K562 (cell line): ENCODE data around the gene OLR1. TPM values are rescaled to one million over a fixed set of nuclear protein-coding genes. Genes with fewer than 3 reads are reported as not detected.

Experiments
- ATAC-seq: fragments of 200-7000 bp; cut with Tn5 transposase; 3 replicates; pipeline ENCODE4 v1.9.1; 2020; ENCODE audit warnings: moderate library complexity
- BruUV-seq: library from RNA; stranded (reverse); fragments of 400-500 nt; replicated peaks from 2 replicates; lab custom pipeline; 2021; lab: Mats Ljungman, UMichigan
- CTCF ChIA-PET: fragments of 300-600 bp; formaldehyde crosslinking; extraction: SDS; loops from one replicate; lab custom pipeline; 2021; ENCODE audit warnings: low intra/inter-chr PET ratio; lab: Yijun Ruan, JAX
- POLR2A ChIA-PET: fragments of 300-600, 350-650 bp; sonication (Branson Sonifier 250); formaldehyde crosslinking; extraction: SDS; loops from one replicate; lab custom pipeline; 2021; ENCODE audit warnings: antibody characterized with exemption, inconsistent platforms; lab: Yijun Ruan, JAX
- DNase-seq, 4 experiments: peaks; one replicate each; pipeline versions ENCODE4 v3.0.0 to v3.0.0-alpha.2; 2011 to 2018; ENCODE audit warnings: low spot score in 3 of 4, mixed read lengths in 3 of 4; ENCODE audit errors: extremely low read depth in 1 of 4
- FAIRE-seq: peaks from 2 replicates; lab custom pipeline; 2011; peaks lifted over from hg19 to GRCh38; lab: Jason Lieb, UNC
- H2AFZ ChIP-seq: 2 replicates; pipeline ENCODE4 v1.6.0; 2011; ENCODE audit warnings: low read depth, low read length, control low read depth, inconsistent platforms
- H3K27ac ChIP-seq: fragments of 200-600 bp; 3 replicates; pipeline ENCODE4 v1.8.0; 2011; ENCODE audit warnings: low read depth, mild to moderate bottlenecking, control low read depth, inconsistent platforms, low read length, moderate library complexity, mixed read lengths; ENCODE audit errors: extremely low read depth
- H3K27me3 ChIP-seq, 2 experiments: fragments of 300-600 bp in 1 of 2; 2 replicates in 1 of 2; 3 replicates in 1 of 2; pipeline versions ENCODE4 v1.6.0 to v1.8.0; 2011; ENCODE audit warnings: inconsistent platforms in 2 of 2, low read length in 2 of 2, mild to moderate bottlenecking in 1 of 2, mixed read lengths in 1 of 2, moderate library complexity in 1 of 2; ENCODE audit not compliant: control insufficient read depth in 2 of 2, insufficient read depth in 2 of 2
- H3K36me3 ChIP-seq: fragments of 300-600 bp; 3 replicates; pipeline ENCODE4 v1.8.0; 2011; ENCODE audit warnings: mild to moderate bottlenecking, low read length, inconsistent platforms; ENCODE audit not compliant: control insufficient read depth, insufficient read depth
- H3K4me1 ChIP-seq, 2 experiments: fragments of 200-600 bp in 1 of 2; replicated peaks in 1 of 2; 2 replicates in 1 of 2; 3 replicates in 1 of 2; pipeline versions ENCODE4 v1.5.1 to v1.8.0; 2011; ENCODE audit warnings: inconsistent platforms in 2 of 2, low read length in 2 of 2, mild to moderate bottlenecking in 1 of 2, mixed read lengths in 1 of 2, moderate library complexity in 1 of 2; ENCODE audit not compliant: control insufficient read depth in 2 of 2, insufficient read depth in 2 of 2
- H3K4me2 ChIP-seq: 2 replicates; pipeline ENCODE4 v1.6.1; 2011; ENCODE audit warnings: low read length, control low read depth, inconsistent platforms, mixed read lengths; ENCODE audit not compliant: insufficient read depth
- H3K4me3 ChIP-seq: fragments of 200-600 bp; sonication (generic), shearing (Covaris generic); 2 replicates; pipeline ENCODE4 v1.5.1; 2016; ENCODE audit warnings: control low read depth, inconsistent platforms
- H3K79me2 ChIP-seq: fragments of 200-600 bp; 3 replicates; pipeline ENCODE4 v1.8.0; 2011; ENCODE audit warnings: low read length, inconsistent platforms; ENCODE audit not compliant: control insufficient read depth, insufficient read depth
- H3K9ac ChIP-seq, 2 experiments: 2 replicates each; pipeline versions ENCODE4 v1.6.0 to v1.6.1; 2011; ENCODE audit warnings: low read depth in 2 of 2, low read length in 2 of 2, control low read depth in 1 of 2, inconsistent platforms in 1 of 2, mild to moderate bottlenecking in 1 of 2, mixed read lengths in 1 of 2; ENCODE audit not compliant: insufficient read depth in 1 of 2
- H3K9me1 ChIP-seq: one replicate; pipeline ENCODE4 v1.6.0; 2011; ENCODE audit warnings: inconsistent platforms, mild to moderate bottlenecking, low read length, moderate library complexity; ENCODE audit not compliant: control insufficient read depth, insufficient read depth
- H3K9me3 ChIP-seq: replicated peaks from 2 replicates; pipeline ENCODE4 v1.5.1; 2011; ENCODE audit warnings: low read depth, low read length, inconsistent platforms; ENCODE audit not compliant: control insufficient read depth, insufficient read depth
- H4K20me1 ChIP-seq: replicated peaks from 2 replicates; pipeline ENCODE4 v1.6.1; 2011; ENCODE audit warnings: low read length, inconsistent platforms, mixed read lengths; ENCODE audit not compliant: control insufficient read depth, insufficient read depth
- BHLHE40 ChIP-seq: IDR thresholded peaks from 2 replicates; pipeline ENCODE4 v1.6.1; 2011; ENCODE audit warnings: low read length, improper control_type of control experiment
- CBX2 ChIP-seq: fragments of 200-600 bp; sonication (generic); IDR thresholded peaks from one replicate; pipeline ENCODE4 v1.6.1; 2012; ENCODE audit warnings: mild to moderate bottlenecking, low read length, inconsistent platforms; ENCODE audit not compliant: insufficient read depth, poor library complexity, severe bottlenecking
- FOXJ2 ChIP-seq: fragments of 200-800 bp; sonication (Bioruptor generic); IDR thresholded peaks from 2 replicates; pipeline ENCODE4 v1.6.1; 2016; ENCODE audit warnings: missing genetic modification characterization, missing compliant biosample characterization
- FOXK2 ChIP-seq, 2 experiments: fragments of 450-650 bp; IDR thresholded peaks in 1 of 2; conservative IDR thresholded peaks in 1 of 2; 2 replicates each; pipeline ENCODE4 v1.6.1; 2016; ENCODE audit warnings: low read depth in 2 of 2, mild to moderate bottlenecking in 1 of 2
- HCFC1 ChIP-seq: IDR thresholded peaks from 2 replicates; pipeline ENCODE4 v1.6.1; 2012; ENCODE audit warnings: low read depth, low read length, improper control_type of control experiment
- ILK ChIP-seq: fragments of 450-650 bp; IDR thresholded peaks from 2 replicates; pipeline ENCODE4 v1.6.1; 2016; ENCODE audit warnings: missing genetic modification characterization, low read depth, mild to moderate bottlenecking, missing compliant biosample characterization, moderate library complexity, borderline replicate concordance
- MAFG ChIP-seq: fragments of 450-650 bp; conservative IDR thresholded peaks from 2 replicates; pipeline ENCODE4 v1.6.1; 2016; ENCODE audit warnings: missing genetic modification characterization, missing compliant biosample characterization
- MEIS2 ChIP-seq: fragments of 450-650 bp; IDR thresholded peaks from 2 replicates; pipeline ENCODE4 v1.6.1; 2014; ENCODE audit warnings: mild to moderate bottlenecking; ENCODE audit not compliant: partially characterized antibody
- SLC30A9 ChIP-seq: fragments of 250-450 bp; sonication (Bioruptor Pico); IDR thresholded peaks from 2 replicates; pipeline ENCODE4 v1.8.0; 2022; ENCODE audit warnings: mild to moderate bottlenecking, moderate library complexity
- SMARCA4 ChIP-seq: fragments of 450-650 bp; IDR thresholded peaks from 2 replicates; pipeline ENCODE4 v1.6.1; 2016
- SNRNP70 ChIP-seq: fragments of 200-400 bp; formaldehyde crosslinking; optimal IDR thresholded peaks from 2 replicates; pipeline ENCODE3; 2017; ENCODE audit warnings: low read depth, low read length
- TEAD2 ChIP-seq: fragments of 450-650 bp; IDR thresholded peaks from 2 replicates; pipeline ENCODE4 v1.6.1; 2016; ENCODE audit warnings: missing genetic modification characterization, control low read depth, missing compliant biosample characterization
- ZFPM2 ChIP-seq: fragments of 250-450 bp; sonication (Bioruptor Pico); IDR thresholded peaks from 2 replicates; pipeline ENCODE4 v1.5.1; 2022; ENCODE audit warnings: mild to moderate bottlenecking
- WGBS: fragments of 100-300 bp; shearing (Covaris generic); methylation state at CpG from one replicate; pipeline ENCODE4 v1.1.6; 2016; ENCODE audit warnings: low coverage, mixed read lengths; ENCODE audit not compliant: insufficient coverage; ENCODE audit errors: missing lambda C conversion rate; 5-methylcytosine and 5-hydroxymethylcytosine counted together
- in situ Hi-C: fragments of 300-500 bp; cut with MboI; formaldehyde crosslinking; loops from 4 replicates; pipeline ENCODE4 v1.15.0; 2018; ENCODE audit warnings: inconsistent platforms, mixed read lengths
- intact Hi-C: fragments of 100-400 bp; cut with micrococcal nuclease; formaldehyde crosslinking; loops from 2 replicates; pipeline ENCODE4 v1.14.2; 2022
- polyA plus RNA-seq, 8 experiments: library from polyadenylated mRNA; depleted of rRNA in 4 of 8; stranded (reverse) in 5 of 8; unstranded in 3 of 8; fragments of >200 nt; fragmentation: Nextera tagmentation in 2 of 8; fragmentation: Illumina TruSeq in 1 of 8; extraction: Ambion mirVana in 2 of 8; extraction: Trizol in 1 of 8; gene quantifications; 2 replicates each; pipeline versions ENCODE4 v1.2.1 to v1.2.3, GENCODE V29; 2011 to 2014; ENCODE audit warnings: inconsistent platforms in 1 of 8, missing spikeins in 1 of 8
- total RNA-seq, 7 experiments: library from RNA; depleted of rRNA in 6 of 7; stranded (reverse); fragments of >200 nt in 6 of 7; fragmentation: Illumina TruSeq in 2 of 7; extraction: Trizol in 2 of 7; gene quantifications; 2 replicates each; pipeline versions ENCODE4 v1.2.1 to v1.2.3, GENCODE V29; 2011 to 2021; ENCODE audit warnings: low replicate concordance in 1 of 7
- TF ChIP-seq, protein P1 (sequence below), 2 experiments: IDR thresholded peaks; 2 replicates each; pipeline ENCODE4 v1.6.1; 2011; ENCODE audit warnings: borderline replicate concordance in 1 of 2, control low read depth in 1 of 2, low read depth in 1 of 2, low read length in 1 of 2, mild to moderate bottlenecking in 1 of 2, mixed read lengths in 1 of 2, moderate library complexity in 1 of 2; ENCODE audit not compliant: insufficient read depth in 1 of 2, insufficient read length in 1 of 2, poor library complexity in 1 of 2, severe bottlenecking in 1 of 2; ENCODE audit errors: extremely low read depth in 1 of 2
- TF ChIP-seq, protein P2 (sequence below): fragments of 250-450 bp; sonication (Bioruptor Pico); IDR thresholded peaks from 2 replicates; pipeline ENCODE4 v1.5.0; 2022; ENCODE audit warnings: mild to moderate bottlenecking

The OLR1 gene
- total and polyA plus RNA-seq, 9 of the 15 experiments (the other 6 are each of a cell fraction or from before 2014, with no cell fraction given) = not detected

DNA sequence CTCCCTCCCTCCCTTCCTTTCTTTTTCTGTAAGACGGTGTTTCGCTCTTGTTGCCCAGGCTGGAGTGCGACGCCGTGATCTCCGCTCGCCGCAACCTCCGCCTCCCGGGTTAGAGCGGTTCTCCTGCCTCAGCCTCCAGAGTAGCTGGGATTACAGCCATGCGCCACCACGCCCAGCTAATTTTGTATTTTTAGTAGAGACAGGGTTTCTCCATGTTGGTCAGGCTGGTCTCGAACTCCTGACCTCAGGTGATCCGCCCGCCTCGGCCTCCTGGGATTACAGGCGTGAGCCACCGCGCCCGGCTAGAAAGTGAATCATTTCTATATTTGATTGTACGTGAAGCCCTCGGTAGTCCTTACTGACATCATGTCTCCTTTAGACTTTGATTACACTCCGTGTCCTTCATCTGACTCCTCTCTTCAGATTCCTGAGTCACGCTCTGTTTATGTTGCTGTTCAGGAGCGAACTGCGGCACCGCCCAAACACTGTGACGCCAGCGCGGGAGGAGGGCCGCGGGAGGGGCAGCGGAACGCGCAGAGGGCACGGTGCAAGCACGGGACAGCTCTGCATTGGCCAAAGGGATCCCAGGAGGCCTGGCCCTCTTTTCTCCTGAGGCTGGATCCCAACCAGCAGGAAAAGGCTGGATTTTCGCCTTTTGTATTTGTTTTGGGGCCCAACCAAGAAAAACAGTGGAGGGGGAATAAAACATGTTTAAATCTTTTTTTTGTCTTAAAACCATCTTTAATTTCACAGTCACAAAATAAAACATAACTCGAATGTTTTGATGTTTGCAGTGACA is 40.2 kb upstream of the OLR1 start:
- Histone ChIP-seq H3K36me3 (no peaks in the 10 kb centered on the region), H3K9me3 (no peaks in the 10 kb centered on the region), H3K9ac (peak overlapping the region; percentile 85 to 91), H3K27me3 (no peaks in the 10 kb centered on the region), H3K4me1 (peaks cover 12 to 22% of the 10 kb centered on the region in 2 experiments), H2AFZ (peak overlapping the region; percentile 82), H4K20me1 (no peaks in the 10 kb centered on the region), H3K9me1 (no peaks in the 10 kb centered on the region), H3K79me2 (peaks cover 18% of the 10 kb centered on the region), H3K4me2 (peak overlapping the region; percentile 86), H3K27ac (peak overlapping the region; percentile 88), H3K4me3 (peak overlapping the region; percentile 81)
- in situ Hi-C loops (no loop called here), intact Hi-C loops (no loop called here)
- ATAC-seq (peak; percentile 91), DNase-seq (peak; percentile 73 to 91 (median 76)), FAIRE-seq (peak; percentile 99)
- ChIA-PET POLR2A (interaction anchor here (0.6 to 1.5 kb wide), 4 partner anchors 11 to 510 kb away, joined by 3 to 6 read pairs (median 3); no protein-coding TSS in a partner anchor), CTCF (no interaction called here)
- BruUV-seq = no TSS peak
- WGBS = 1% methylated on average over 28 of the region's 40 CpGs
- TF ChIP-seq FOXK2 (conservative IDR thresholded peaks at IDR 0.05 in 1 of 2, IDR thresholded peaks at IDR 0.05 in 1 of 2; ENCODE audit: low read depth in 2 of 2) (peak; percentile 83 to 84), SNRNP70 (no peak), TEAD2 (tag) (no peak), MEIS2 (peak; percentile 35), FOXJ2 (tag) (peak; percentile 89), ILK (no peak), ZFPM2 (no peak), BHLHE40 (peak; percentile 96), HCFC1 (no peak), SLC30A9 (no peak), SMARCA4 (peak; percentile 44; the same call in 1 of the 2 replicates), CBX2 (no peak), MAFG (tag) (peak; percentile 75)
- TF ChIP-seq, protein P1, sequence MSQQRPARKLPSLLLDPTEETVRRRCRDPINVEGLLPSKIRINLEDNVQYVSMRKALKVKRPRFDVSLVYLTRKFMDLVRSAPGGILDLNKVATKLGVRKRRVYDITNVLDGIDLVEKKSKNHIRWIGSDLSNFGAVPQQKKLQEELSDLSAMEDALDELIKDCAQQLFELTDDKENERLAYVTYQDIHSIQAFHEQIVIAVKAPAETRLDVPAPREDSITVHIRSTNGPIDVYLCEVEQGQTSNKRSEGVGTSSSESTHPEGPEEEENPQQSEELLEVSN (IDR thresholded peaks at IDR 0.05; ENCODE audit: borderline replicate concordance in 1 of 2, extremely low read depth in 1 of 2, insufficient read depth in 1 of 2, insufficient read length in 1 of 2, low read depth in 1 of 2, low read length in 1 of 2, poor library complexity in 1 of 2, severe bottlenecking in 1 of 2) = peak in 1 of 2 experiments; percentile 59
- TF ChIP-seq, protein P2, sequence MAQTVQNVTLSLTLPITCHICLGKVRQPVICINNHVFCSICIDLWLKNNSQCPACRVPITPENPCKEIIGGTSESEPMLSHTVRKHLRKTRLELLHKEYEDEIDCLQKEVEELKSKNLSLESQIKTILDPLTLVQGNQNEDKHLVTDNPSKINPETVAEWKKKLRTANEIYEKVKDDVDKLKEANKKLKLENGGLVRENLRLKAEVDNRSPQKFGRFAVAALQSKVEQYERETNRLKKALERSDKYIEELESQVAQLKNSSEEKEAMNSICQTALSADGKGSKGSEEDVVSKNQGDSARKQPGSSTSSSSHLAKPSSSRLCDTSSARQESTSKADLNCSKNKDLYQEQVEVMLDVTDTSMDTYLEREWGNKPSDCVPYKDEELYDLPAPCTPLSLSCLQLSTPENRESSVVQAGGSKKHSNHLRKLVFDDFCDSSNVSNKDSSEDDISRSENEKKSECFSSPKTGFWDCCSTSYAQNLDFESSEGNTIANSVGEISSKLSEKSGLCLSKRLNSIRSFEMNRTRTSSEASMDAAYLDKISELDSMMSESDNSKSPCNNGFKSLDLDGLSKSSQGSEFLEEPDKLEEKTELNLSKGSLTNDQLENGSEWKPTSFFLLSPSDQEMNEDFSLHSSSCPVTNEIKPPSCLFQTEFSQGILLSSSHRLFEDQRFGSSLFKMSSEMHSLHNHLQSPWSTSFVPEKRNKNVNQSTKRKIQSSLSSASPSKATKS = no peak
